HepG2 (cell line): ENCODE results near the gene VGLL4. TPM values are rescaled to one million over a fixed set of nuclear protein-coding genes. Genes with fewer than 3 reads are reported as not detected.

Source experiments
- WIZ ChIP-seq: sonication (generic); formaldehyde crosslinking; IDR thresholded peaks from 2 replicates; pipeline ENCODE4 v1.5.1; 2020; ENCODE audit warnings: mild to moderate bottlenecking, missing genetic modification reagents
- ZBTB42 ChIP-seq: sonication (generic); formaldehyde crosslinking; IDR thresholded peaks from 2 replicates; pipeline ENCODE4 v1.5.0; 2020; ENCODE audit warnings: mild to moderate bottlenecking, missing genetic modification reagents
- polyA plus RNA-seq, 8 experiments: library from polyadenylated mRNA; depleted of rRNA in 3 of 8; stranded (reverse) in 7 of 8; unstranded in 1 of 8; fragments of >200 nt; fragmentation: Illumina TruSeq in 4 of 8; extraction: Trizol in 4 of 8; gene quantifications; 2 replicates each; pipeline versions ENCODE4 v1.2.1 to v1.2.3, GENCODE V29; 2011 to 2016; ENCODE audit warnings: low read depth in 4 of 8, missing spikeins in 1 of 8, mixed read lengths in 1 of 8; ENCODE audit not compliant: insufficient read depth in 1 of 8
- total RNA-seq, 5 experiments: library from RNA; depleted of rRNA; stranded (reverse); fragments of >200 nt; fragmentation: Illumina TruSeq; extraction: Trizol; gene quantifications; 2 replicates each; pipeline ENCODE4 v1.2.3, GENCODE V29; 2016; ENCODE audit warnings: low read depth in 1 of 5
- TF ChIP-seq, protein P1 (sequence below), 2 experiments: fragments of 450-650 bp in 1 of 2; sonication (generic) in 1 of 2; formaldehyde crosslinking in 1 of 2; IDR thresholded peaks; 2 replicates each; pipeline versions ENCODE4 v1.6.1 to v1.8.0; 2016 to 2022; ENCODE audit warnings: antibody characterized with exemption in 1 of 2, mild to moderate bottlenecking in 1 of 2, missing genetic modification reagents in 1 of 2
- TF ChIP-seq, protein P2 (sequence below): sonication (generic); formaldehyde crosslinking; IDR thresholded peaks from 2 replicates; pipeline ENCODE4 v1.4.0; 2020; ENCODE audit warnings: mild to moderate bottlenecking, missing genetic modification reagents

Gene VGLL4
- total and polyA plus RNA-seq, 2 of the 13 experiments (the other 11 are each of a cell fraction or from before 2014, with no cell fraction given): 23.2 to 39.0 TPM

DNA sequence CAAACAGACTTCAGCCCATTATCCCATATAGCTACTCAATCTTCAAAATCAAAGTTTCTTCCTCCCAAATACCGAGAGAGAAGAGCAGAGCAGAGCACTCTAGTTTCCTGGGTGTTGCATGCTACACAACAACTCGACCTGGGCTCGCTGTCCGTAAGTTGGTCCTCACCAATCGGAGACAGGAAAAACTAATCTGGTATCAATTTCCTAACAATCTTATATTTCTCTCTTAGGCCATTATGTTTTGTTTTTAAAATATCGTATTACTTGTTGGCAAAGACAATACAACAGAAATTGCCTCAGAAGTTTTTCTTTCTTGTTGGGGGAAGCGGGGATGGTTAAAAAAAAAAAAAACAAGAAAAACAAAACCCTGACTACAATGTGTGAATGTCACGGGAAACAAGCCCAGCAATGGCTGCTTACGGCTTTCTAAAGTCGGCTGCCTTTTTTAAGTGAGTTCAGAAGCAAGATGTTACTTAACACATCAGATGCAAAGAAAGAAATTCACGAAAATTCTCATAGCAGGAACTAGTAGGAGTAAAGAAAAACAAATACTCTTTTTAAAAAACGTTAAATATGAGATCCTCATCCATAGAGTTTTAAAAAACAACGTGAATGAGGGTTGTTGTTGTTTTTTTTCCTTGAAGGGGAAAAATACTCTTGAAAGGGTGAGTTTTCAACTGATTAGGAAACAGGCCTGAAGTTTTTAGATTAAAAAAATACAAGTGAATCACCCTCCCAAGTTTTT, 1.9 kb downstream of the VGLL4 start (continued):
- TF ChIP-seq, protein P1, sequence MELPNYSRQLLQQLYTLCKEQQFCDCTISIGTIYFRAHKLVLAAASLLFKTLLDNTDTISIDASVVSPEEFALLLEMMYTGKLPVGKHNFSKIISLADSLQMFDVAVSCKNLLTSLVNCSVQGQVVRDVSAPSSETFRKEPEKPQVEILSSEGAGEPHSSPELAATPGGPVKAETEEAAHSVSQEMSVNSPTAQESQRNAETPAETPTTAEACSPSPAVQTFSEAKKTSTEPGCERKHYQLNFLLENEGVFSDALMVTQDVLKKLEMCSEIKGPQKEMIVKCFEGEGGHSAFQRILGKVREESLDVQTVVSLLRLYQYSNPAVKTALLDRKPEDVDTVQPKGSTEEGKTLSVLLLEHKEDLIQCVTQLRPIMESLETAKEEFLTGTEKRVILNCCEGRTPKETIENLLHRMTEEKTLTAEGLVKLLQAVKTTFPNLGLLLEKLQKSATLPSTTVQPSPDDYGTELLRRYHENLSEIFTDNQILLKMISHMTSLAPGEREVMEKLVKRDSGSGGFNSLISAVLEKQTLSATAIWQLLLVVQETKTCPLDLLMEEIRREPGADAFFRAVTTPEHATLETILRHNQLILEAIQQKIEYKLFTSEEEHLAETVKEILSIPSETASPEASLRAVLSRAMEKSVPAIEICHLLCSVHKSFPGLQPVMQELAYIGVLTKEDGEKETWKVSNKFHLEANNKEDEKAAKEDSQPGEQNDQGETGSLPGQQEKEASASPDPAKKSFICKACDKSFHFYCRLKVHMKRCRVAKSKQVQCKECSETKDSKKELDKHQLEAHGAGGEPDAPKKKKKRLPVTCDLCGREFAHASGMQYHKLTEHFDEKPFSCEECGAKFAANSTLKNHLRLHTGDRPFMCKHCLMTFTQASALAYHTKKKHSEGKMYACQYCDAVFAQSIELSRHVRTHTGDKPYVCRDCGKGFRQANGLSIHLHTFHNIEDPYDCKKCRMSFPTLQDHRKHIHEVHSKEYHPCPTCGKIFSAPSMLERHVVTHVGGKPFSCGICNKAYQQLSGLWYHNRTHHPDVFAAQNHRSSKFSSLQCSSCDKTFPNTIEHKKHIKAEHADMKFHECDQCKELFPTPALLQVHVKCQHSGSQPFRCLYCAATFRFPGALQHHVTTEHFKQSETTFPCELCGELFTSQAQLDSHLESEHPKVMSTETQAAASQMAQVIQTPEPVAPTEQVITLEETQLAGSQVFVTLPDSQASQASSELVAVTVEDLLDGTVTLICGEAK (IDR thresholded peaks at IDR 0.05): no peak
- TF ChIP-seq, protein P1 (CRISPR knock-in tag; IDR thresholded peaks at IDR 0.05): no peak
- TF ChIP-seq, protein P2, sequence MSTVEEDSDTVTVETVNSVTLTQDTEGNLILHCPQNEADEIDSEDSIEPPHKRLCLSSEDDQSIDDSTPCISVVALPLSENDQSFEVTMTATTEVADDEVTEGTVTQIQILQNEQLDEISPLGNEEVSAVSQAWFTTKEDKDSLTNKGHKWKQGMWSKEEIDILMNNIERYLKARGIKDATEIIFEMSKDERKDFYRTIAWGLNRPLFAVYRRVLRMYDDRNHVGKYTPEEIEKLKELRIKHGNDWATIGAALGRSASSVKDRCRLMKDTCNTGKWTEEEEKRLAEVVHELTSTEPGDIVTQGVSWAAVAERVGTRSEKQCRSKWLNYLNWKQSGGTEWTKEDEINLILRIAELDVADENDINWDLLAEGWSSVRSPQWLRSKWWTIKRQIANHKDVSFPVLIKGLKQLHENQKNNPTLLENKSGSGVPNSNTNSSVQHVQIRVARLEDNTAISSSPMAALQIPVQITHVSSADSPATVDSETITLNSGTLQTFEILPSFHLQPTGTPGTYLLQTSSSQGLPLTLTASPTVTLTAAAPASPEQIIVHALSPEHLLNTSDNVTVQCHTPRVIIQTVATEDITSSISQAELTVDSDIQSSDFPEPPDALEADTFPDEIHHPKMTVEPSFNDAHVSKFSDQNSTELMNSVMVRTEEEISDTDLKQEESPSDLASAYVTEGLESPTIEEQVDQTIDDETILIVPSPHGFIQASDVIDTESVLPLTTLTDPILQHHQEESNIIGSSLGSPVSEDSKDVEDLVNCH (CRISPR knock-in tag): no peak
- no peak for TF ChIP-seq ZBTB42 (CRISPR knock-in tag)
- TF ChIP-seq WIZ (CRISPR knock-in tag): no peak
